ENCODE results near the gene ADGB. TPM values are rescaled to one million over a fixed set of nuclear protein-coding genes. Genes with fewer than 3 reads are reported as not detected.

The ADGB gene
- total and polyA plus RNA-seq, 9 of the 15 experiments (the other 6 are each of a cell fraction or from before 2014, with no cell fraction given): not detected

GRCh38 chr6:146859795-146860495 is 261.2 kb downstream of the ADGB start (continued):
- TF ChIP-seq CCNT2 (IDR thresholded peaks at IDR 0.05; ENCODE audit: borderline replicate concordance, extremely low read depth, insufficient read length, low read depth, low read length) (peak; percentile 5), KLF6 (CRISPR knock-in tag; IDR thresholded peaks at IDR 0.05; ENCODE audit: borderline replicate concordance) (0 out of 2 replicates have a peak, but pooled peaks have one; percentile 62), SMAD4 (CRISPR knock-in tag; conservative IDR thresholded peaks at IDR 0.05) (peak; percentile 20; the same call in 1 of the 2 replicates), PML (IDR thresholded peaks at IDR 0.05; ENCODE audit: low read length) (0 out of 2 replicates have a peak, but pooled peaks have one; percentile 12), TCF7 (IDR thresholded peaks at IDR 0.05; ENCODE audit: borderline replicate concordance) (no peak), GTF2E2 (tag; IDR thresholded peaks at IDR 0.05) (no peak), RBFOX2 (IDR thresholded peaks at IDR 0.05; ENCODE audit: low read depth, low read length) (peak; percentile 13; the same call in 1 of the 2 replicates), BDP1 (IDR thresholded peaks at IDR 0.05; ENCODE audit: insufficient read depth, insufficient read length) (no peak), ZNF766 (CRISPR knock-in tag; conservative IDR thresholded peaks at IDR 0.05) (0 out of 2 replicates have a peak, but pooled peaks have one; percentile 6)
- TF ChIP-seq, protein P1, sequence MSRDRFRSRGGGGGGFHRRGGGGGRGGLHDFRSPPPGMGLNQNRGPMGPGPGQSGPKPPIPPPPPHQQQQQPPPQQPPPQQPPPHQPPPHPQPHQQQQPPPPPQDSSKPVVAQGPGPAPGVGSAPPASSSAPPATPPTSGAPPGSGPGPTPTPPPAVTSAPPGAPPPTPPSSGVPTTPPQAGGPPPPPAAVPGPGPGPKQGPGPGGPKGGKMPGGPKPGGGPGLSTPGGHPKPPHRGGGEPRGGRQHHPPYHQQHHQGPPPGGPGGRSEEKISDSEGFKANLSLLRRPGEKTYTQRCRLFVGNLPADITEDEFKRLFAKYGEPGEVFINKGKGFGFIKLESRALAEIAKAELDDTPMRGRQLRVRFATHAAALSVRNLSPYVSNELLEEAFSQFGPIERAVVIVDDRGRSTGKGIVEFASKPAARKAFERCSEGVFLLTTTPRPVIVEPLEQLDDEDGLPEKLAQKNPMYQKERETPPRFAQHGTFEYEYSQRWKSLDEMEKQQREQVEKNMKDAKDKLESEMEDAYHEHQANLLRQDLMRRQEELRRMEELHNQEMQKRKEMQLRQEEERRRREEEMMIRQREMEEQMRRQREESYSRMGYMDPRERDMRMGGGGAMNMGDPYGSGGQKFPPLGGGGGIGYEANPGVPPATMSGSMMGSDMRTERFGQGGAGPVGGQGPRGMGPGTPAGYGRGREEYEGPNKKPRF (IDR thresholded peaks at IDR 0.05; ENCODE audit: low read depth, low read length): no peak
- TF ChIP-seq, protein P2, sequence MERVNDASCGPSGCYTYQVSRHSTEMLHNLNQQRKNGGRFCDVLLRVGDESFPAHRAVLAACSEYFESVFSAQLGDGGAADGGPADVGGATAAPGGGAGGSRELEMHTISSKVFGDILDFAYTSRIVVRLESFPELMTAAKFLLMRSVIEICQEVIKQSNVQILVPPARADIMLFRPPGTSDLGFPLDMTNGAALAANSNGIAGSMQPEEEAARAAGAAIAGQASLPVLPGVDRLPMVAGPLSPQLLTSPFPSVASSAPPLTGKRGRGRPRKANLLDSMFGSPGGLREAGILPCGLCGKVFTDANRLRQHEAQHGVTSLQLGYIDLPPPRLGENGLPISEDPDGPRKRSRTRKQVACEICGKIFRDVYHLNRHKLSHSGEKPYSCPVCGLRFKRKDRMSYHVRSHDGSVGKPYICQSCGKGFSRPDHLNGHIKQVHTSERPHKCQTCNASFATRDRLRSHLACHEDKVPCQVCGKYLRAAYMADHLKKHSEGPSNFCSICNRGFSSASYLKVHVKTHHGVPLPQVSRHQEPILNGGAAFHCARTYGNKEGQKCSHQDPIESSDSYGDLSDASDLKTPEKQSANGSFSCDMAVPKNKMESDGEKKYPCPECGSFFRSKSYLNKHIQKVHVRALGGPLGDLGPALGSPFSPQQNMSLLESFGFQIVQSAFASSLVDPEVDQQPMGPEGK (CRISPR knock-in tag; IDR thresholded peaks at IDR 0.05; ENCODE audit: borderline replicate concordance): 0 out of 2 replicates have a peak, but pooled peaks have one; percentile 43
- TF ChIP-seq, protein P3, sequence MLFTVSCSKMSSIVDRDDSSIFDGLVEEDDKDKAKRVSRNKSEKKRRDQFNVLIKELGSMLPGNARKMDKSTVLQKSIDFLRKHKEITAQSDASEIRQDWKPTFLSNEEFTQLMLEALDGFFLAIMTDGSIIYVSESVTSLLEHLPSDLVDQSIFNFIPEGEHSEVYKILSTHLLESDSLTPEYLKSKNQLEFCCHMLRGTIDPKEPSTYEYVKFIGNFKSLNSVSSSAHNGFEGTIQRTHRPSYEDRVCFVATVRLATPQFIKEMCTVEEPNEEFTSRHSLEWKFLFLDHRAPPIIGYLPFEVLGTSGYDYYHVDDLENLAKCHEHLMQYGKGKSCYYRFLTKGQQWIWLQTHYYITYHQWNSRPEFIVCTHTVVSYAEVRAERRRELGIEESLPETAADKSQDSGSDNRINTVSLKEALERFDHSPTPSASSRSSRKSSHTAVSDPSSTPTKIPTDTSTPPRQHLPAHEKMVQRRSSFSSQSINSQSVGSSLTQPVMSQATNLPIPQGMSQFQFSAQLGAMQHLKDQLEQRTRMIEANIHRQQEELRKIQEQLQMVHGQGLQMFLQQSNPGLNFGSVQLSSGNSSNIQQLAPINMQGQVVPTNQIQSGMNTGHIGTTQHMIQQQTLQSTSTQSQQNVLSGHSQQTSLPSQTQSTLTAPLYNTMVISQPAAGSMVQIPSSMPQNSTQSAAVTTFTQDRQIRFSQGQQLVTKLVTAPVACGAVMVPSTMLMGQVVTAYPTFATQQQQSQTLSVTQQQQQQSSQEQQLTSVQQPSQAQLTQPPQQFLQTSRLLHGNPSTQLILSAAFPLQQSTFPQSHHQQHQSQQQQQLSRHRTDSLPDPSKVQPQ (CRISPR knock-in tag; IDR thresholded peaks at IDR 0.05; ENCODE audit: borderline replicate concordance): no peak
